Activated CD4-positive, alpha-beta T cell treated with anti-CD3 and anti-CD28 coated beads for 4 hours (primary cell): ENCODE results near the gene GKN2.
"Not testable (repeated sequence)": the region's sequence is repeated elsewhere in the genome, so short reads cannot be mapped to it uniquely, and the experiment has no call there.

Experiments used
- DNase-seq, 2 donors: peaks; one replicate each; pipeline ENCODE4 v3.0.0-alpha.2; 2020

GKN2 gene

GRCh38 chr2:68917034-68917718 is 35.5 kb downstream of the GKN2 start:
- DNase-seq = no peak

GRCh38 chr2:68916226-68916625 is 36.5 kb downstream of the GKN2 start:
- DNase-seq = no peak

- no peak for DNase-seq
Measured at GRCh38 chr2:68915393-68915792, 37.3 kb downstream of the GKN2 start.

GRCh38 chr2:68913359-68913758 is 39.3 kb downstream of the GKN2 start:
- DNase-seq = no peak

- peak in 1 of 2 donors; percentile 38 for DNase-seq
Measured at GRCh38 chr2:68912732-68913131, 40.0 kb downstream of the GKN2 start.

GRCh38 chr2:68912111-68912510 is 40.6 kb downstream of the GKN2 start:
- no peak for DNase-seq

- DNase-seq = no peak
Measured at GRCh38 chr2:68911709-68912108, 41.0 kb downstream of the GKN2 start.

GRCh38 chr2:68911246-68911645 is 41.4 kb downstream of the GKN2 start:
- DNase-seq = no peak

- peak; percentile 71 to 78 for DNase-seq
Measured at GRCh38 chr2:68909793-68910674, 42.7 kb downstream of the GKN2 start.

- DNase-seq = peak; percentile 85 to 89
Measured at GRCh38 chr2:68908392-68908970, 44.2 kb downstream of the GKN2 start.

GRCh38 chr2:68907920-68908253 is 44.8 kb downstream of the GKN2 start:
- no peak for DNase-seq

- DNase-seq = no peak
Measured at GRCh38 chr2:68907232-68907919, 45.3 kb downstream of the GKN2 start.

GRCh38 chr2:68906716-68907115 is 46.0 kb downstream of the GKN2 start:
- no peak for DNase-seq

- no peak for DNase-seq
Measured at GRCh38 chr2:68905116-68905515, 47.6 kb downstream of the GKN2 start.

GRCh38 chr2:68901561-68901960 is 51.1 kb downstream of the GKN2 start:
- DNase-seq = no peak

GRCh38 chr2:68901199-68901514 is 51.5 kb downstream of the GKN2 start:
- DNase-seq = no peak

GRCh38 chr2:68900496-68901198 is 52.0 kb downstream of the GKN2 start:
- DNase-seq = no peak

GRCh38 chr2:68895981-68896380 is 56.7 kb downstream of the GKN2 start:
- DNase-seq = not testable (repeated sequence)
